Left ventricle myocardium superior (tissue), 1 donor: ENCODE measurements around the gene MGST2. TPM values are rescaled to one million over a fixed set of nuclear protein-coding genes. Genes with fewer than 3 reads are reported as not detected.
A peak's percentile ranks its signal among the peaks of the same experiment; 100 is the strongest.

ENCODE experiments used
- ATAC-seq: fragments of 200-7000 bp; cut with Tn5 transposase; one replicate; pipeline ENCODE4 v1.9.1; 2020; ENCODE audit warnings: mild to moderate bottlenecking, moderate library complexity
- DNase-seq: peaks from one replicate; pipeline ENCODE4 v3.0.0-alpha.2; 2020
- intact Hi-C: fragments of 100-400 bp; cut with micrococcal nuclease; formaldehyde crosslinking; loops from one replicate; pipeline ENCODE4 v1.11.0; 2022
- total RNA-seq: library from RNA; stranded (reverse); fragmentation: NEBNext Ultra II Directional; extraction: Animal tissue kit (Norgen Biotek cat#: 25700); gene quantifications from one replicate; pipeline ENCODE4 v1.2.1, GENCODE V29; 2021
- donor health status: DM: no; HTN: yes; CAD: no; lungs with severe emphysema.

The MGST2 gene
- total RNA-seq, 1 donor from 2014 or later: 112 TPM

GRCh38 chr4:139728840-139729239, 63.2 kb downstream of the MGST2 start:
- intact Hi-C loops: no loop called here
- DNase-seq: no peak

GRCh38 chr4:139732991-139733570, 67.5 kb downstream of the MGST2 start:
- no peak for ATAC-seq
- intact Hi-C loops: loop anchor here (5.0 kb wide), 1 partner anchor 519 kb away; no protein-coding TSS in a partner anchor
- no peak for DNase-seq

More at GRCh38 chr4:139728840-139729239, 63.2 kb downstream of the MGST2 start:
- no peak for ATAC-seq

DNA sequence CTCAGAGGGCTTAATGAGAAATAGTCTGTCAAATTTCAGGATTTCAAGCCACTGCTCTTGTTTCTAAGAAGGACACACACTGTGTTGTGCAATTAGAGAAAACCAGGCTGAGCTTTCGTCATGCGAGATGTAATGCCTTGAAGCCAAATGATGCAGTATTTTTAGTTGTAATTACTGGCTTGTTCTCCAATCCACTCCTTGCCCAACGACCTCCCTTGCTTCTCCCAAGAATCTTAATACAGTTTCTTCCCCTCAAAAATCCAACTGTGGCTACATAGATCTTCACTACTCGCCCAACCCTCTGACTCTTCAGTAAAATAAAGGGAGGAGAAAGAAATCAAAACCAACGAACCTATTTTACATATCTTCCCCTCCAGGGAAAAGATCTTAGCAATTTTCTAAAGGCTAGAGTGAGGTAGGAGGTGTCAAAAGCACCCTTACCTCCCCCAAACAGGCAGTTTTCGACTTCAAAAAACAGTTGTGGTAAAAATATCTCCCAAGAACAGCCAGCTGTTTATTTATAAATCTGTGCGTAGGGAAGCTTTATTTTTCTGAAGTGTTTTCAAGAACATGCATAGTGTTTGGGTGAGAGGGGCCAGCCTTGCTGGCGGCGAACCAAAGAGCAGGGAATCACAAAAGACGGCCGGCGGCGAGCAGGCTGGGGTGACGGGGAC, 68.7 kb downstream of the MGST2 start:
- intact Hi-C loops: loop anchor here (5.0 kb wide), 1 partner anchor 518 kb away; no protein-coding TSS in a partner anchor
- DNase-seq (no peak), ATAC-seq (peak; percentile 30)

DNA sequence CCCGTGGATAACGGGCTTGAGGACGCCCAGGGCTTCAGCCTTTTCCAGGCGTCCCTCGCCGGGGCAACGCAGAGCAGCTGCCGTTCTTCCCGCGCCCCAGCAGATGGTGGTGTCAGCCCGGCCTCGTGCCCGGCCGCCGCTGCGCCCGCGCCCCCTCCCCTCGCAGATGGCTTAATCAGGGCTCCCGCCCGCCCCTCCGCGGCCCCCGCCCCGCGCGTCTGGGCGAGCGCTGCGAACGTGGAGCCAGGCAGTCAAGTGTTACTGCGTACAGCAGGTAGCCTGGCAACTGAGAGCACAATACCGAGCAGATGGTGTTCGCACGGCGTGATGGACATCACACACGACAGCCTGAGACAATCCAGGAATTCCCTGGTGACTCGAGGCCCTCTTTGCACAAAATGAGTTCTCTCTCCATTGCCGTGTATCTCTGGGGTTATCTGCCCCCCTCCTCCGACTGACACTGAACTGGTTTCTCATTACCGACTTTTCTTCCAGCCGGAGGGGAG, 69.3 kb downstream of the MGST2 start:
- intact Hi-C loops: loop anchor here (5.0 kb wide), 1 partner anchor 517 kb away; no protein-coding TSS in a partner anchor
- peak; percentile 95 for DNase-seq
- ATAC-seq: peak; percentile 96

DNA sequence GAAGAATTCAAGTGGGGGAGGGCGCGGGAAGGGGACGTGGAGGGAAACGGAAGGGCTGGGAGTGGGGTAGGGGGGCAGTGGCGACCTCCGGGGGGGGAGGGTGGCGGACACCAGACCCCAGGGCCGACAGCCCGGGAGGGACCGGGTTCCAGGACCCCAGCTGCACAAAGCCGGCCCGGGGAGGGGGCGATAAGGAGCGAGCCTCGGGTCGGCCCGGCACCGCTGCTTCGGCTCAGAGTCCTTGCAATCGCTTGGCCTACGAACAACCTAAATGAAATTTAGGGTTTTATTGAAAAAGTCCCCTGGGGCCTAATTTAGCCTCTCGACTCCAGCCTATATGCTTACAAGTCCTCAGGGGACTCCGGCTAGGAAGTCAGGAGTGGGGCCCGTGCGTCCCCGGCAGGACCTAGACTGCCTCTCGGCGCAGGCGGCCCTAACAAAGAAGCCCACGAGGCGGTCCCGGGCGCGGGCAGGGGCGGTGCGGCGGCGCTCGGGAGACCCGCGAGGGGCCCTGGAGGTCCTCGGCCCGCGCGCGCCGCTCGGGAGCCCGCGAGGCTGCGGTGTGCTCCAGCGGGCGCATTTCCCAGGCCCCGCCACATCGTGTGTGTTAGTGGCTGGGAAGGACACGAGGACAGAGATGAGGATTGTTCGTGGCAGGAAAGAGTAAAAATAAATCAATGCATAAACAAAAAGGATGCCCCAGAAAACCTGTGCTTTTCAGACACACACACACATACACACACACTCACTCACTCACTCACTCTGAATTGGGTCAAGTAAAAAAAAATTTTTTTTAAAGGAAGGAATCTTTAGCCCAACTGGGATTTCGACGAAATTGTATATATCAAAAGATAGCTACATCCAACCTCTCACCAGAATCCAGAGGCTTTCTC, 70.0 kb downstream of the MGST2 start:
- ATAC-seq (peak; percentile 1), DNase-seq (peak; percentile 52)
- intact Hi-C loops: no loop called here

DNA sequence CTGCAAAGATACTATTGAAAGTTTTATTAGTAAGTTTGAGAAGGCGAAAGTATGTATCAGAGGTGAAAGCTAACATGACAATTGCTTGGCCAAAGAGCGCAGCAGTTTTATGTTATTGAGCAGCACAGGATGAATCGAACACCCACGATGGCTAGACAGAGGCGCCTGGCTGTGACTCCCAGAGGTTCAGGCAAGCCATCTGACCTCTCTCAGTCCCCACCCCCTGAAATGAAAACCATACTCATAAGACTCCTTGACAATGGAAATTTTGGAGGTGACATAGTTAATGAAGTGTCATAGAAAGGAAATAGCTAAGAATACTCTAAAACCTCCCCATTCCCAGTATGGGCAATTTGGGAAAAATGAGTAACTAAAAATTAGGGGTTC, 70.6 kb downstream of the MGST2 start:
- DNase-seq: no peak
- intact Hi-C loops: no loop called here
- ATAC-seq: no peak

DNA sequence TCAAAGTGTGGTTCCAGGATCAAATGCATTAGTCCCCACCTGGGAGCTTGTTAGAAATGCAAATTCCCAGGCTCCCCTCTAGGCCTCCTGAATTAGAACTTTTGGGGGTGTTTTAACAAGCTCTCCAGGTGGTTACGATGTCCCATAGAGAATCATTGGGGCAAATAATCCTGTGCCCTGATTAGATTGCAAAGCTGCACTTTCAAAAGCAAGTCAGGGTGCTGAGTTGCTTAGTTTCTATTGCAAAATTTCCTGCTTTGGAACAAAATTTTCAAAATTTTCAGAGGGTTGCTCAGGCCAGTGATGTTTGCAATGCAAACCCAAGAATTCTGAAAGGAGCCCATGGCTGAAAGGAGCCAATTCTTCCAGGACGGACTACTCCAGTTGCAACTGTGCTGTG, 71.0 kb downstream of the MGST2 start:
- no peak for DNase-seq

GRCh38 chr4:139738846-139739613, 73.4 kb downstream of the MGST2 start:
- intact Hi-C loops: no loop called here
- DNase-seq (no peak), ATAC-seq (no peak)

More for the DNA sequence above, 71.0 kb downstream of the MGST2 start:
- intact Hi-C loops: no loop called here
- ATAC-seq: no peak

DNA sequence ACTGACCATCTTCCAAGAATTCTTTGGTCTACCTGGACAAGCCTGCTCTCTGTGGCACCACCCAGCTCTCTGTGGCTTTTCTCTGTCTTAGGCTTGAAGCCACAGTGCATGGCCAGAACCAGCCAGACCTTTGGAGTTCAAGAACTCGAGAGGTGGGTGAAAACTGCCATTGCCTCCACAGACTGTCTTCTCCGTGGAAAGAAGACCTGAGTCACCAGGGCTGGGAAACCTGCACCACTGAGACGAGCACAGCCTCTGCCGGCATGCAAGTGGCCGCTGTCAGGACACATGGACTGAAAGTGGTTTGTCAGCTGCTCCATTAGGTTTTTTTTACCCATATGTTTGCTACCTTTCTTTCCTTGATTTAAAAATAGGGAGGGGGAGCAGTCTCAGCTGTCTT, 74.5 kb downstream of the MGST2 start:
- peak; percentile 72 for ATAC-seq
- intact Hi-C loops: loop anchor here (10.0 kb wide), 1 partner anchor 85 kb away; no protein-coding TSS in a partner anchor
- DNase-seq: peak; percentile 51

- peak; percentile 77 for DNase-seq
- peak; percentile 94 for ATAC-seq
- intact Hi-C loops: loop anchor here (10.0 kb wide), 1 partner anchor 84 kb away; no protein-coding TSS in a partner anchor
Observed at GRCh38 chr4:139740531-139741041, 75.0 kb downstream of the MGST2 start.

DNA sequence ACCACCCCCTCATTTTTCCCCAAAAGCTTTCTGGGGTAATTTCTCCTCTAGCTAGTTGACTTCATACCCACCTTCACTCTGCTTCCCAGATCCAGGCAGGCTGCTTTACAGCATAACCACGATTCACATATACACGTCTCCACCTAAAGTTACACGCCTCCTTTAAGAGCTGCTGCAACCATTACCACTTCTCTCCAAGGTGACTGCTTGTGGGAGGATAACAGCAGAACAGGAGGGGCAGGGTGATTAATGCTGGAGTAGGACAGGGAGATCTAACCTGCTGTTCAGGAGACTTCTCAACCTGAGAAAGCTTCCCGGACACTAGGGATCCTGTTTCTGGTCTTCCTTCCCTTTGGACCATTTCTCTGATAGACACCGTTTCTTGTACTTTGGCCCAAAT, 77.4 kb downstream of the MGST2 start:
- intact Hi-C loops: loop anchor here (10.0 kb wide), 1 partner anchor 82 kb away; no protein-coding TSS in a partner anchor
- no peak for ATAC-seq
- DNase-seq: no peak

DNA sequence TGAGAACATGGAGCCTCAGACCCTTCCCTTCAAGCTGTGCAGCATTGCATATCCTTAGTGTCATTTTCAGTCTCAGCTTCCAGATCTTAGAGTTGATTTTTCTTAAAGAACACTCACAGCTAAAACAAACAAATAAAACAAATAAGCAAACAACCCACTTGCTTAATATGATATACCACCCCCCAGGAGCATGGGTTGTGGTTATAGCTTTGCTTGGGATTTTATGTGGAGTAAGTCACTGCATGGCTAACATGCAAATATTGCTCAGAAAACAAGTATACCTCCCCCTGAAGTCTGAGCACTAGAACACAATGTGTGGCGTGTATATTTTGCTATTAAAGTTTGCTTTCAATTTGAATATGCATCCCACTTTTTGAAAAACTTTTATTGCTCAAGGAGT, 78.6 kb downstream of the MGST2 start:
- ATAC-seq: no peak
- no peak for DNase-seq
- intact Hi-C loops: loop anchor here (10.0 kb wide), 1 partner anchor 81 kb away; no protein-coding TSS in a partner anchor

DNA sequence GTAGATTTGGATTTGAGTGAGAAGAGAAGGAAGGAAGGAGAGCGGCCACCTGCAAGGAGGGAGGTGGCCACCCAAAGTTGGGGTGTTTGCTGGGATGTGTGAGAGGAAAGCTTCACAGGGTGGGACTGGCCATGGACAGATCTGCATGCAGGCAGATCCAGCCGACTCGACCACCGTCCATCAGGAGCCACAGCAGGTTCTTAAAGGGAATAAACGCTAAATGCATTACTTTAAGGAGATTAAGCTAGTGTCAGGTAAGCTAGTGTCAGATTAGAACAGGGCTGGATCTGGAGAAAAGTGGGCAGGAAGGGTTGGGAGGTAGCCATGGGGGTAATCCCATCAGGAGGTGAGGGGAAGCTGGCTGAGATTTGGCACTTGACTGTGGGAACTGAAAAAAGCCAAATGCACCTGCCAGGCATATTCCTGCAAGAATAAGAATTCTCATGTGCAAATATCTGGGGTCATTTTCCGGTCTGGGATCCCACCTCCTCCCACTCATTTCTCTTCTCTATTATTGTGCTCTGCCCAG, 79.6 kb downstream of the MGST2 start:
- ATAC-seq (no peak), DNase-seq (no peak)
- intact Hi-C loops: loop anchor here (10.0 kb wide), 1 partner anchor 80 kb away; no protein-coding TSS in a partner anchor

DNA sequence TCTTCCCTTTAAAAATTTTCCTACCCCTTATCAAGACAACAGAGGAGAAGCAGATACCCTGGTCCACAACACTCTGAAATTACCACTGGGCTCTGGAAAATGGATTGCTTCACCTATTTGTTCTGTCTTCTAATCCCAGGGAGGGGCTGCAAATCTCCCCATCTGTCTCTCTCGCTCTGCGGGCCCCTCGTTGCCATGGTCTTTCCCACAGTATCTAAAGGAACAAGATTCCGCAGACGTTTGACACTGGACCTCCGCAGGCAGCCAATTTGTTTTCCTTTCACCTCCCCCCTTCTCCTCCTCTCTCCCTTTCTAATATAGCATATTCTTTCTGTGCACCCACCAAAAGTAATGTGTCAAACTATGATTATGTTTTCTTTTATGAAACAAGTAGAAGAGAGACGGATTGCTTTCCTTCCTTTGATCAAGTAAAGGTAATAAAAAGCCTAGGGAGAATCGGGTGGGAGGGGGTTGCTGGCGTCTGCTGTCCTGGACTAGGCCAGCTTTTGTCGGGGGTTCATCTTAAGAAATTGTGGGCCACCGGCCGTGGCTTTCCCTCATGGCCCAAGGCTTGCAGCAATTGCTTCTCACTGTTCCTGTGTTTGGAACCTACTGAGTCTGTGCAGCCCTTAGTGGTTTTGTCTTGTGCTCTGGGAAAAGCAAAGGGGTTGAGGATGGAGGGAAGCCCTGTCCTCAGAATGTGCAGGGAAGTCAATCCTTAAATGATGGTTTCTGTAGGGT, 81.0 kb downstream of the MGST2 start:
- ATAC-seq (no peak), DNase-seq (no peak)
- intact Hi-C loops: loop anchor here (10.0 kb wide), 1 partner anchor 78 kb away; no protein-coding TSS in a partner anchor

DNA sequence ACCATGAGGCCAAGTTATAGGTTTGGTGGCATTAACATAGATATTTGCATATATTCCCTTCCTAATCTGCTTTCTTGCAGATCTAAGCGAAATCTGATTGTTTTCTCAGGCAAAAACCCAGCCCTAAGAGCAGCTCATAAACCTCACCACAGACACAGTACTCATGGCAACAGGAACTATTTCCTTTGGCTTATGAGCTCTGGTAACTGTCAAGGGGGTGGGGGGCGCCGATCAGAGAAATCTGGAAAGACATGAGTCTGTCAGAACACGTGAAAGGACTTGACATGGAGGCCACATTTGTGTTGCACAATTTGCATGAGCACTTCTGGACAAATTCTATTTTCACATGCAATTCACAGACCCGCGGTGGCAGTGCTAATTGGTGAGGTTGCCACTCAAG, 83.7 kb downstream of the MGST2 start:
- intact Hi-C loops: loop anchor here (10.0 kb wide), 1 partner anchor 75 kb away; no protein-coding TSS in a partner anchor

GRCh38 chr4:139749835-139750498, 84.3 kb downstream of the MGST2 start:
- no peak for DNase-seq
- intact Hi-C loops: loop anchor here (10.0 kb wide), 1 partner anchor 75 kb away; no protein-coding TSS in a partner anchor
- ATAC-seq: no peak

More for the DNA sequence above, 83.7 kb downstream of the MGST2 start:
- no peak for DNase-seq
- no peak for ATAC-seq

DNA sequence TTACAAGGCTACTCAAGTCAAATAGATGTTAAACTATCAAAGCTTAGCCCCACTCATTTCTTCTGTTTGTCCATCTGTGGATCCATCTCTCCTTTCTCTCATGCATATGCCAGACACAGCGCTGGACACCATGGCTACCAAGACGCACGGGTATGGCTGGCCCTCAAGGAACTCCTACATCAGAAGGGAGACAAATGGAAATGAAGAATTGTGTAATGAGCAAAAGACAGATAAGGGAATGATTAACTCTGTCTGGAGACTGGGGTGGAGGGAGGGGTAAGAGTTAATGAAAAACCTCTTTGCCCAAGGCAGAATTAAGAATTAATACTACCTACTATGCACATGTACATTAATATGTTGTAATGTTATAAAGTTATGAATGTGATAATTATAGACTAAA, 88.1 kb downstream of the MGST2 start:
- intact Hi-C loops: no loop called here
- ATAC-seq: no peak
- DNase-seq: no peak
